K562 (cell line): ENCODE results near the gene RBM17. TPM values are rescaled to one million over a fixed set of nuclear protein-coding genes. Genes with fewer than 3 reads are reported as not detected.
A peak's percentile ranks its signal among the peaks of the same experiment; 100 is the strongest.

ENCODE experiments used
- ATF1 ChIP-seq, 2 experiments: fragments of 450-650 bp in 1 of 2; IDR thresholded peaks; 2 replicates each; pipeline ENCODE4 v1.6.1; 2016; ENCODE audit warnings: missing compliant biosample characterization in 1 of 2, missing genetic modification characterization in 1 of 2
- BRF1 ChIP-seq: IDR thresholded peaks from 3 replicates; pipeline ENCODE4 v1.6.1; 2011; ENCODE audit warnings: borderline replicate concordance, mild to moderate bottlenecking; ENCODE audit not compliant: insufficient read length; ENCODE audit errors: extremely low read depth
- BRF2 ChIP-seq: IDR thresholded peaks from 3 replicates; pipeline ENCODE4 v1.6.1; 2011; ENCODE audit warnings: borderline replicate concordance, mild to moderate bottlenecking; ENCODE audit not compliant: insufficient read length, insufficient read depth
- CBFA2T2 ChIP-seq: fragments of 450-650 bp; conservative IDR thresholded peaks from 2 replicates; pipeline ENCODE4 v1.6.1; 2017; ENCODE audit warnings: mild to moderate bottlenecking
- EZH2 ChIP-seq: IDR thresholded peaks from 2 replicates; pipeline ENCODE4 v1.6.1; 2012; ENCODE audit warnings: low read depth, mild to moderate bottlenecking, inconsistent platforms, low read length, borderline replicate concordance
- FOXA1 ChIP-seq: fragments of 450-650 bp; IDR thresholded peaks from 2 replicates; pipeline ENCODE4 v1.6.1; 2016; ENCODE audit warnings: mild to moderate bottlenecking, borderline replicate concordance
- HIVEP1 ChIP-seq: fragments of 250-450 bp; sonication (Bioruptor Pico); IDR thresholded peaks from 2 replicates; pipeline ENCODE4 v1.4.0; 2020; ENCODE audit warnings: mild to moderate bottlenecking
- ID3 ChIP-seq, 2 experiments: fragments of 250-450 bp in 1 of 2; fragments of 450-650 bp in 1 of 2; sonication (Bioruptor Pico) in 1 of 2; IDR thresholded peaks; 2 replicates each; pipeline versions ENCODE4 v1.6.1 to v1.8.0; 2016 to 2021; ENCODE audit warnings: mild to moderate bottlenecking in 2 of 2, moderate library complexity in 2 of 2, missing compliant biosample characterization in 1 of 2, missing genetic modification characterization in 1 of 2
- IRF2 ChIP-seq: sonication (generic); formaldehyde crosslinking; IDR thresholded peaks from 2 replicates; pipeline ENCODE4 v1.8.1; 2022; ENCODE audit warnings: mild to moderate bottlenecking, missing genetic modification reagents
- LCOR ChIP-seq: sonication (generic); formaldehyde crosslinking; IDR thresholded peaks from 2 replicates; pipeline ENCODE4 v1.8.0; 2022; ENCODE audit warnings: mild to moderate bottlenecking, missing genetic modification reagents
- NFRKB ChIP-seq: fragments of 450-650 bp; IDR thresholded peaks from 2 replicates; pipeline ENCODE4 v1.6.1; 2016; ENCODE audit warnings: low read depth
- RCOR1 ChIP-seq, 2 experiments: IDR thresholded peaks; 2 replicates each; pipeline ENCODE4 v1.6.1; 2012; ENCODE audit warnings: low read depth in 2 of 2, low read length in 2 of 2, borderline replicate concordance in 1 of 2, improper control_type of control experiment in 1 of 2
- RUNX1 ChIP-seq: sonication (generic); IDR thresholded peaks from 2 replicates; pipeline ENCODE4 v1.6.1; 2016; ENCODE audit warnings: antibody characterized with exemption, low read depth
- SP1 ChIP-seq: sonication (generic); formaldehyde crosslinking; IDR thresholded peaks from 2 replicates; pipeline ENCODE4 v1.8.1; 2022; ENCODE audit warnings: mild to moderate bottlenecking, missing genetic modification reagents
- TAF15 ChIP-seq: fragments of 200-400 bp; formaldehyde crosslinking; IDR thresholded peaks from 2 replicates; pipeline ENCODE4 v1.6.1; 2017; ENCODE audit warnings: mild to moderate bottlenecking, low read depth, low read length, moderate library complexity
- TAL1 ChIP-seq: fragments of 450-650 bp; IDR thresholded peaks from 2 replicates; pipeline ENCODE4 v1.6.1; 2016; ENCODE audit warnings: mild to moderate bottlenecking
- TCFL5 ChIP-seq: fragments of 250-450 bp; sonication (Bioruptor Pico); conservative IDR thresholded peaks from 2 replicates; pipeline ENCODE4 v1.6.1; 2021; ENCODE audit warnings: mild to moderate bottlenecking, moderate library complexity, matching md5 sums
- THAP7 ChIP-seq: fragments of 250-450 bp; sonication (Bioruptor Pico); IDR thresholded peaks from 2 replicates; pipeline ENCODE4 v1.5.0; 2021
- XRCC5 ChIP-seq: fragments of 200-400 bp; formaldehyde crosslinking; IDR thresholded peaks from 2 replicates; pipeline ENCODE4 v1.6.1; 2017; ENCODE audit warnings: low read depth, mild to moderate bottlenecking, low read length
- ZBTB7A ChIP-seq: IDR thresholded peaks from 2 replicates; pipeline ENCODE4 v1.6.1; 2011; ENCODE audit warnings: low read depth, mild to moderate bottlenecking, low read length, moderate library complexity, borderline replicate concordance; ENCODE audit not compliant: control insufficient read depth
- ZBTB8A ChIP-seq: fragments of 450-650 bp; IDR thresholded peaks from 2 replicates; pipeline ENCODE4 v1.6.1; 2018; ENCODE audit warnings: mild to moderate bottlenecking, moderate library complexity; ENCODE audit not compliant: partially characterized antibody
- ZNF184 ChIP-seq: sonication (generic); formaldehyde crosslinking; IDR thresholded peaks from 2 replicates; pipeline ENCODE4 v1.5.0; 2020; ENCODE audit warnings: missing genetic modification reagents
- ZNF274 ChIP-seq: IDR thresholded peaks from 2 replicates; pipeline ENCODE4 v1.6.1; 2011; ENCODE audit warnings: low read depth, mild to moderate bottlenecking, low read length, moderate library complexity, borderline replicate concordance
- ZNF354B ChIP-seq: fragments of 250-450 bp; sonication (Bioruptor Pico); IDR thresholded peaks from 2 replicates; pipeline ENCODE4 v1.4.0; 2020
- ZNF444 ChIP-seq: fragments of 250-450 bp; sonication (Bioruptor Pico); IDR thresholded peaks from 2 replicates; pipeline ENCODE4 v1.4.0; 2020; ENCODE audit warnings: mild to moderate bottlenecking, moderate library complexity
- ZNF699 ChIP-seq: fragments of 250-450 bp; sonication (Bioruptor Pico); IDR thresholded peaks from 2 replicates; pipeline ENCODE4 v1.8.0; 2021; ENCODE audit warnings: mild to moderate bottlenecking, moderate library complexity; ENCODE audit not compliant: insufficient replicate concordance
- ZNF75A ChIP-seq: fragments of 450-650 bp; formaldehyde crosslinking; IDR thresholded peaks from 2 replicates; pipeline ENCODE4 v1.4.0; 2020; ENCODE audit warnings: mild to moderate bottlenecking
- ZNF764 ChIP-seq: fragments of 250-450 bp; sonication (Bioruptor Pico); IDR thresholded peaks from 2 replicates; pipeline ENCODE4 v1.4.0; 2020; ENCODE audit warnings: low read depth, mild to moderate bottlenecking, moderate library complexity
- polyA plus RNA-seq, 8 experiments: library from polyadenylated mRNA; depleted of rRNA in 4 of 8; stranded (reverse) in 5 of 8; unstranded in 3 of 8; fragments of >200 nt; fragmentation: Nextera tagmentation in 2 of 8; fragmentation: Illumina TruSeq in 1 of 8; extraction: Ambion mirVana in 2 of 8; extraction: Trizol in 1 of 8; gene quantifications; 2 replicates each; pipeline versions ENCODE4 v1.2.1 to v1.2.3, GENCODE V29; 2011 to 2014; ENCODE audit warnings: inconsistent platforms in 1 of 8, missing spikeins in 1 of 8
- total RNA-seq, 7 experiments: library from RNA; depleted of rRNA in 6 of 7; stranded (reverse); fragments of >200 nt in 6 of 7; fragmentation: Illumina TruSeq in 2 of 7; extraction: Trizol in 2 of 7; gene quantifications; 2 replicates each; pipeline versions ENCODE4 v1.2.1 to v1.2.3, GENCODE V29; 2011 to 2021; ENCODE audit warnings: low replicate concordance in 1 of 7

RBM17 gene
- total and polyA plus RNA-seq, 9 of the 15 experiments (the other 6 are each of a cell fraction or from before 2014, with no cell fraction given): 23.6 to 217 (median 124) TPM

DNA sequence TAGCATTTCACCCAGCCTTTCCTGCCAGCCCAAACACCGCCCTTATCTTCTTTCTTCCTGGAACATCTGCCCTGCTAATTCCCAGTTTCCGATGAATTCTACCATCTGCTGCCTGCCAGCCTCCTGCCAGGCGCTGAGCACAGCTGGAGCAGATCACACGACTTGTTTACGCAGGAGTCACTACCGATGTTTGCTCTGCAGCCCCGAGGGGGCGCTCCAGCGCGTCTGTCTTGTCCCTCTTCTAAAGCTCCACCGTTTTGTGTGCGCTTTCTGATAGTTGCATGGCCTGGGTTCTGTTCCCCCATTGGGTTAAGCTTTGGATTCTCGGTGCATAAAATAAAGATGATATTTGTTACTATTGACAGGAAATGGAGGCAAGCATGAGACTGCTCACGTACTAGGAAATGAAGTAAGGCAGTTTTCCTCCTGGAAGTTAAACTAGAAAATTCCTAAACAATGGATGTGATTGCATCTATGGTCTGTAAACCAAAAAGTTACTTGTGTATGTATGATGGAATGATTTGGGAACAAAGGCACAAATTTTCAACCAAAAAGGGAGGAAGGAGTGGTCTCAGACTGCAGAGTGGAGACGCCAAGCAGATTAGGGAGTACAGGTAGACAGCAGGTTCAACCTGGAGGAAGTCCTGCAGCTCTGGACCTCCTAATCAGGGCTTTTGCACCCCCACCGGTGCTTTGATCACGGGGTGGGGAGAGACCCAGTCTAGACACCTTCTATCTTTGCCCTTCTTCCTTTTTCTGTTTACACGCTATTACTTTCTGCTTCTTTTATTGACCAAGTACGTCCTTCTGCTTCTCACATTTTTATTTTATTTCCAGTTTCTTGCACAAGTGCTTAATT lies 2.2 kb upstream of the RBM17 start (continued):
- TF ChIP-seq IRF2 (CRISPR knock-in tag): no peak
- no peak for TF ChIP-seq ATF1 (CRISPR knock-in tag; IDR thresholded peaks at IDR 0.05)
- peak; percentile 70; the same call in 1 of the 2 replicates for TF ChIP-seq ATF1 (tag; IDR thresholded peaks at IDR 0.05)
- no peak; the same call in 1 of the 2 replicates for TF ChIP-seq CBFA2T2
- TF ChIP-seq SP1: no peak
- no peak for TF ChIP-seq ZBTB7A
- TF ChIP-seq ZBTB8A: no peak
- TF ChIP-seq THAP7 (CRISPR knock-in tag): no peak
- TF ChIP-seq FOXA1: no peak
- TF ChIP-seq XRCC5: peak; percentile 69; the same call in 1 of the 2 replicates
- TF ChIP-seq ZNF699 (CRISPR knock-in tag): no peak
- TF ChIP-seq NFRKB: no peak
- TF ChIP-seq ZNF354B (CRISPR knock-in tag): no peak
- TF ChIP-seq ZNF764: no peak
- TF ChIP-seq BRF2: no peak
- TF ChIP-seq ZNF274: no peak
- TF ChIP-seq BRF1: no peak
- no peak for TF ChIP-seq ZNF75A (CRISPR knock-in tag)
- no peak for TF ChIP-seq HIVEP1
- no peak for TF ChIP-seq ZNF444 (CRISPR knock-in tag)
- TF ChIP-seq LCOR (CRISPR knock-in tag): no peak
- TF ChIP-seq TCFL5 (CRISPR knock-in tag): no peak
- TF ChIP-seq RCOR1 (IDR thresholded peaks at IDR 0.05; ENCODE audit: borderline replicate concordance in 1 of 2, low read depth in 2 of 2, low read length in 2 of 2): peak in 1 of 2 experiments; percentile 63; a peak in 1 of 4 replicates
- no peak for TF ChIP-seq TAF15
- TF ChIP-seq RUNX1: no peak
- no peak for TF ChIP-seq EZH2
- TF ChIP-seq ID3 (CRISPR knock-in tag; IDR thresholded peaks at IDR 0.05): no peak
- TF ChIP-seq ID3 (tag; IDR thresholded peaks at IDR 0.05): no peak
- TF ChIP-seq ZNF184 (CRISPR knock-in tag): no peak
- 0 out of 2 replicates have a peak, but pooled peaks have one; percentile 6 for TF ChIP-seq TAL1
